HG03280 (cell line): ENCODE results near the gene DOCK1.

Experiments used
- ATAC-seq: cut with Tn5 transposase; IDR thresholded peaks from one replicate; pipeline ENCODE4 v1.9.1; 2021; ENCODE audit warnings: mild to moderate bottlenecking, moderate library complexity; ENCODE audit not compliant: unreplicated experiment

DOCK1 gene

DNA sequence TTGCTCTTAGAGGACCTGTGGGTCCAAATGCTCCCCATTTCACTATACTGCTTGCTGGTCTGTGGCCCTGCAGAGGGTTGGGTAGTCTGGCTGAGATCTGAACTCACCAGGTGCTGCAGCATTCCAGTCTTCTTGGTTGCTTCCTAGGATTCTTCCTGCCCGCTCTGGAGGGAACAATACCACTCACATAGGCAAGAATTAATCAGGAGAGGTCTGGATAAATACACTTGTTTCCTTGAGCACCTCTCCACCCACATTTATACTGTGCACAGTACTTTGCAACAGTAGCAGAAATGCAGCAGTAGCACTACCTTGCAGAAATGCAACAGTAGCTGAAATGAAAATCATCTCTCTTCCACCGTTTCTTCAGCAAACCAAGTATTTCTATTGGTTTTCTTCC is 165.9 kb downstream of the DOCK1 start:
- no peak for ATAC-seq

DNA sequence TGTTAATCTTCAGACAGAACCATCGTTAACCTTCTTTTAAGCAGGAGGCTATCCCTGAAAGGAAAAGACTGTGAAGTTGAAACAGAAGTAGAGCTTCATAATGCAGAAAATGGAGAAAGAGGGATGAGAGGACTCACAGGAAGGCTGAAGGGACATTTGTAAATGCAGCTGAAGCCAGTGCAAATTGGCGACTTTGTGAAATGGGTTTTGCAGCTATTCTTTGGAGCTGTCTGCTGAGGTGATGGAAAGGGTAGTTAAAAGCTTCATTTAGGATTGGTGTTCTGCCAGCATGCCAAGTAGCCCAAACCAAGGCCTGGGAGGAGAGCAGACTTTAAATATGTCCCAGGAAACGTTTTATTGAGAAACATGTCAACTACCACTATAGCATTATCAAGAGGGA is 168.4 kb downstream of the DOCK1 start:
- no peak for ATAC-seq

DNA sequence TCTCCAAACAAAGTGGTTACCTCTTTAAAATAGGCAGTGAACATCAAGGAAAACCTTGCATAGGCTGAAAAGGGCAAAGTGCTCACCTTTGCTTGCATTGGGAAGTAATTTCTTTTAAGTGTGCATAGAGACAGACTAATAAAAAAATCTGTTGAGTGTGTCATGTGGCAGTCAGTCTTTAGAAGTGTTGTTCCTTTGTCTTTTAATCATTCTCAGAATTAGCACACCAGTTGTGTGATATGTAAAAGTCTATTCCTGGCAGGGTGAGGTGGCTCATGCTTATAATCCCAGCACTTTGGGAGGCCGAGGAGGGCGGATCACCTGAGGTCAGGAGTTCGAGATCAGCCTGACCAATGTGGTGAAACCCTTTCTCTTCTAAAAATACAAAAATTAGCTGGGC is 174.2 kb downstream of the DOCK1 start:
- no peak for ATAC-seq

DNA sequence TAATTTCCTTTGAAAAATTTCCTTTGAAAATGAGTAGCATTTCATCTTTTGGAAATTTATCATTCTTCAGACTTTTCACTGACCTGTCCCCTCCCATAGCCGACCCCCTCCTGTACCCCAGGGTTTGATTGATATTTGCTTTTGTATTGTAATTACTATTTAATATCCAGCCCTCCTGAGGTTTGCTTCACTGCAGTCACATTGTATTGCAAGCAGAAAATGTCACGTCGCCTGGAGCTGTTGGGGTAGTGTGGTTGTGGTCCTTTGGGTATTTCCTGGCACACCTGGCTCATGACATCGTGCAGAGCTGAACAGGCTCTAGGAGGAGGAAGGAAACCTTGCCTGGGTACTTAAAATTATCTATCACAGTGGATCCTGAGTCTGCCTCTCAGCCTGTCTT is 175.1 kb downstream of the DOCK1 start:
- no peak for ATAC-seq

DNA sequence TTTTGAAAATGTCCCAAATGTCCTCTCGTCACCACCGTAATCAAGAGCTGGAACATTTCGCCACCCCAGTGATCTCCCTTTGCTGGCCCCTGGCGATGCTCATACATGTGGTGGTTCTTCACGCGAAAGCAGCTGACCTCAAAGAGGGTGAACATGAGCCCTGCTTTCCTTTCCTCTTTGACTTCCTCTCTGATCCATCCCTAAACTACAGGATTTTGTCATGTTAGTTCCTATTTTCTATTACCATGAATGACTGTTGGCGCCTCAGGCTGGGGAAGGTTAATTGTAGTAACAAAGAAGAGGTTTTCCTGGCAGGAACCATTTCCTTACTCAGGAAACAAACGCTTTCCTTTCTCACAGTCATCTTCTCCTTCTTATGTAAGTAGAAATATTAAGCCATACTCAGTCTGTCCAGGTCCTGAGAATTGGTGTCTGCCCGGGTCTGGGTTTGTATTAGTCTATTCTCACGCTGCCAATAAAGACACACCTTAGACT is 176.7 kb downstream of the DOCK1 start:
- ATAC-seq: no peak

DNA sequence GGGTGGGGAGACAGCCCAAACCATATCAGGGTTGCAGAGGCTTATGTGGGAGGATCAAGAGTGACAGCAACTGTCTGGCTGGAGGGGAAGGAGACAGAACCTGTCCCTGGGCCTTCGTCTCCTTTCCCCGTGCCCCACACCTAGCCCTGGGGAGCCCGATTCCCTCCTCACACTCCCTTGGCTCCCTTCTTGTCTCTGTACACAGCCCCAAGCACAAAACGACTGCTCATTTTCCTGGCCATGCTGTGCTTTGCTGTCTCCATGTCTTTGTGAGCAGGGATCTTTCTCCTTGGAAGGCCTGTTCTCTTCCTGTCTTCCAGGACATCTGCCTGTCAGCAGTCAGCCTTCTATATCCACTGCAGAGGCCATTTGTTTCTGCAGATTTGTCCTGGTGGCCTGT is 177.4 kb downstream of the DOCK1 start:
- no peak for ATAC-seq

DNA sequence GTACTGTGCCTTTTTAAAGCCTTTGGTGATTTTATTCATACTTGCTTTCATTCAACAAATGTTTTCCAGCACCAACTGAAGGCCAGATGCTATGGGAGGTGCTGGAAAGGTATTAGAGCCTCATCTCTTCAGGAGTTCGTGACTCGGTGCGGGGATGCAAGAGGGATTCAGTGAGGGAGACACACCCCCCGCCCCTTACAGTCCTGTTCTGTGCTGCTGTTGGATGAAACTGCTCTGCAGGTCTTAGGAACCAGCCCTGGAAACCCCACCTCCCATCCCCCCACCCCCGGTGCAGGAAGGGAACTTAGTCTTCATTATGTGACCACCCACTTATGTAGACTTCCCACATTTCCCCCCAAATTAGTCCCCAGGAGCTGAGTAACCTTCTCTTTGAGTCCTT is 180.7 kb downstream of the DOCK1 start:
- no peak for ATAC-seq

DNA sequence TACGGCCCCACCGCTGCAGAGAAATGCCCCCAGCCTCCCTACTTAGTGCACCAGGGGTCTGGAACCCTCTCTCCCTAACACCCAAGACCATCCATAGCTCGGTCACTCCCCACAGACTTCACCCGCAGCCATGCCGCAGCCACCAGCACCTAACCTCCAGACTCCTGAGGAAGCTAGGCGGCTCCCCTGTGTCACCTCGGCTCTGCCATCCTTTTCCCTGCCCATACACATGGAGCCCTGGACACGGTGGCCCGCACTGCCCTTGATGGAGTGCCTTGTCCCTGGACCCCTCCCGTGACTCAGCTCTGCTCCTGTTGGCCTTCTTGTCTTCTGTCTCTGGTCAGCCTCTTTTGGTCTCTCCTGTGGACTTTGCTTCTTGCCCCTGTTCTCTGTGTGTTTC is 183.7 kb downstream of the DOCK1 start:
- ATAC-seq: no peak

DNA sequence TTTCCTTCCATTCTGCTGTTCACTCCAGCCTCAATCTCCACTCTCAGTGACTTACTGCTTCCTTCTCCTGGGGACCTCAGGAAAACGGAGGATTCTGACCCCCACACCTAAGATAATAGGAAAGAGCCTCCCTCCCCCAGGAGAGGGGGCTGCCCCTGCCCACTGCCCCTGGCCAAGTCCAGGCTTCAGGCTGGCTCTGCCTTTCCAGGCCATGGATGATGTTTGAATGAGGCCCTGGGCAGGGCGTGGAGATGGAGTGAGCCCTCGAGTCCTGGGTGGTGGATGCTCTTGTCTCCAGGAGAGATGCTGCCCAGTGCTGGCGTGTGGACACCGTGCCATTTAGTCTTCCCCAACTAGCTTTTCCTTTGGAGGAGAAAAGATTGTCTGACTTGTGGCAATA is 184.2 kb downstream of the DOCK1 start:
- ATAC-seq: no peak

DNA sequence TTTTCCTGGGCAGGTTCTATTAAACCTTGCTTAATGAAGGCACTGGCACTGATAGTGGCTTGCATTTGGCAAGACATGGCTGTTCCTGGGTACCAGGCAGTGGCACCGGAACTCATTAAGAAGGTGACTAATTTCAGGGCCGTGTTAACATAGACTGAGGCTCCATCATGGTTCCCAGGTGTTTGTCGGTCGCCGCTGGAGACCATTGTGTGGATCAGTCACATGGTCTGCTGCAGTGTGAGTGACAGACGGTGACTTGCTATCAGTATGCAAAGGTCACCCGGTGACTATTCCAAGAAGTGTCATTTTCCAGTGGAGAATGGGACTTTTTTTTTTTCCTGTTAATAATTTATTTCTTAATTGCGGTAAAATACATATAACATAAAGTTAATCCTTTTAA is 184.9 kb downstream of the DOCK1 start:
- ATAC-seq: no peak

DNA sequence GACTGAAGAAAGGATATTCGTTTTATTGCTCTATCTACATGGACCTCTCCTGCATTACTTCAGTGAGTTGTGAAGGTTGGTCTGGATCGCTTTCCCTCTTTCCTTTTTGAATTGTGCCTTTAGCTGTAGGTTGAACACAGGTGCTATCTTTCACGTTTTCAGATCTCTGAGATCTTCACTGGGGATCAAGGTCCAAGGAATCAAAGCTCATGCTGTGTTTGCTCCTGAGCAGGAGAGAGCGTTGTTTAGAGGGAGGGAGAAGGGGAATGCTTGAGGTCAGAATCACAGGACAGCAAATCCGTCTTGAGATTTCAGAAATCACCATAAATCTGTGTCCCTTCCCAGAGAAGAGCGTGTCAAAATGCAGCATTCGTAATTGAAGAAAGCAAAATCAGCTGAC is 186.1 kb downstream of the DOCK1 start:
- no peak for ATAC-seq

DNA sequence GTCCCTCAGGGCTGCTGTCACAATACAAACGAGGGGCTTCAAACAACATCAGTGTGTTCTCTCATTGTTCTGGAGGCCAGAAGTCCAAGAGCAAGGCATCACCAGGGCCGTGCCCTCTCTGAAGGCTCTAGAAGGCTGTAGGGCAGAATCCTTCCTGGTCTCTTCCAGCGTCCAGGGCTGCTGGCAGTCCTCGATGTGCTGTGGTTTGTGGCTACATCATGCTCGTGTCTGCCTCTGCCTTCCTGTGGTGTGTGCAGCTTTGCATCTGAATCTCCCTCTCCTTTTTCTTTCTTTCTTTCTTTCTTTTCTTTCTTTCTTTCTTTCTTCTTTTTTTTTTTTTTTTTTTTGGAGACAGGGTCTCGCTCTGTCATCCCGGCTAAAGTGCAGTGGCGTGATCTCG is 187.7 kb downstream of the DOCK1 start:
- no peak for ATAC-seq

DNA sequence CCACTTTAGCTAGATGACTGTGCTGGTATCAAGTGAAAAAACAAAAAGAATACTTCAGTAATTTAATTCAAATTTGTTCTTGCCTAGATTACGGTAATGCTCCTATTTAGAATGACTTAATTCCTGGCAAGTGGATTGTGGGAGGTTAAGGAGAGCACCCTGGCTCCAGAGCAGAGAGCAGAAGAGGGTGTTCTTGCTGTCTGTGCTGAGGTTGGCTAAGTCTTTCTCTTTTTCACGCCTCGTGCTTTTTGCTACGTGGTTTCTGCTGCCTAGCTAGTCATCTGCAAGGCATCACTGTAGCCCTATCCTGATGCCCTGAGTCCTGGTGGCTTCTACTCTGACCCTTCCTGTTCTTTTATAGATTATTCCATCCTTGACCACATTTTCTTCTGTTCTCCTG is 189.8 kb downstream of the DOCK1 start:
- no peak for ATAC-seq

DNA sequence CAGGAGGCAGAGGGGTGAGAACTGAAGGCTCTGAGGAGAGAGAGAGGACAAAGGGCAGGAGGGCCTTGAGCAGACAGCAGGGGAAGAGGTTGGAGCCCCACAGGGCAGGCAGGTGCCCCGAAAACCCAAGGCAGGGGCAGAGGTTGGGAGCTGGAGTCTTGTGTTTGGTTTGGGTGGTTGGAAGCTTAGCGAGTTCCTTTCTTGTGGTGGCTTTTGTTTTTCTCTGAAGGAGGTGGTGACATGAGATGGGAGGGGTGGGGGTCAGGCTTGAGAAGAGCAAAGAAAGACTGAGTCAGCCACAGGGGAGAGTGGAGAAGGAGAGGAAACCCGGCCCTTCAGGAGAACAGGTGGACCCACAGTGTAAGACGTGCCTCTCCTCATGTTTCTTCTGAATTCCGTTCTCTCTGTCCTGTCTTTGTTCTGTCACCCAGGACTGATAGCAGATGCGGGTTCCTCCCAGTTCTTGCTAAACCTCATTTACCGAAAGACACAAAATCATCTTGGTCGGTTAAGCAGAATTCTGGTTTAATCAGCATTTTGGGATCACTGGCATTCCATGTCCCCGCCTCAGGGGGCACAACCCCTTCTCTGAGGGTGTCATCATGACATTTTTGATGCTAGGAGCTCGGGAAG is 195.9 kb downstream of the DOCK1 start:
- no peak for ATAC-seq

DNA sequence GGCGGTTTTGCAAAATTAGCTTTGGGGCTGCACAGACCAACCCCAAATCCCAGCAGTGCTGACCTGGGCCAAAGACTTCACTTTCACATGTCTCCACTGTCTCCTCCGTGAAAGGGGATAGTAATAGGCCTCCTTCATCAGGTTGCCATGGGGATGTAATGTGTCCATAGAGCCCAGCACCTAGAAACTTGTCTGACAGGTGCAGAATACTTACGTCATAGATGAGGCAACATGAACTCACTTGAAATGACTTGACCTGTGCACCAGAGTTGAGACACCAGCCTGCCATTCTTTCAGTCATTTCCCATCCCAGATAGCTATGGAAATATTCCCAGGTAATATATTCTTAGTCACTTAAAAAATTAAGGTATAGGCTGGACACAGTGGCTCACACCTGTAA is 196.9 kb downstream of the DOCK1 start:
- ATAC-seq: no peak

DNA sequence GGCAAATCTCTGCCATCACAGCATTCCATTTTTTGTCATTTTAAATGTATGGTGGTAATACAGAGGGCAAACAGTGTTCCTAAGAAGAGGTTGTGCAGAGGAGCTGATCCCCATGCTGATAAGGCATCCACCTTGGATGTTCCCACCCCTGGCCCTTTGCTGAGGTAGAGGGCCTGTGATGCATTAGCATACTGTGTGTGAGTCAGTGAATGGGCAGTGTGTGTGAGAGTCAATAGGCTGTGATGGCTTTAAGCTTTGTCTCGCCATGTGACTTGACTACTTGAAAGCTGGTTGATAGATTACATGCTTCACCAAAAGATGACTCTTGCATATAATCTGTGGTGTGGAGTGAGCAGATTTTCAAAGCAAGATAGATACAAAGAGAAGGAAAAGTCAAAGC is 209.9 kb downstream of the DOCK1 start:
- ATAC-seq: no peak

DNA sequence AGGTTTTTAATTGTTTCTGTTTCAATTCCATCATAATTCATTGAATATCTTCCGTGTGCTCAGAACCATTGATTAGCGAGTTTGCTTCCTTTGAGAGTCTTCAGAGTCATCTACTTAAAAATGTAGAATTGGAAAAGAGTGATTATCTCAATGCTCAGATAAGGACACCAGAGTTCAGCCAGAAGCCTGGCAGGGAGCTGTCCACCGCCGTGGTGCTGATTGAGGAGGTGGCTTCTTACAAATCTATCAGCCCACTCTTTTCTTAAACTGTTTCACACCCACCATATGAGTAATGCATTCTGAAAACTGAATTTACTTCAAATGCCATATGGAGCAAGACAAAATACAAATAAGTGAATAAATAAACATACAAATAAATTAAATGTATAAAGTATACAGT is 211.9 kb downstream of the DOCK1 start:
- no peak for ATAC-seq

DNA sequence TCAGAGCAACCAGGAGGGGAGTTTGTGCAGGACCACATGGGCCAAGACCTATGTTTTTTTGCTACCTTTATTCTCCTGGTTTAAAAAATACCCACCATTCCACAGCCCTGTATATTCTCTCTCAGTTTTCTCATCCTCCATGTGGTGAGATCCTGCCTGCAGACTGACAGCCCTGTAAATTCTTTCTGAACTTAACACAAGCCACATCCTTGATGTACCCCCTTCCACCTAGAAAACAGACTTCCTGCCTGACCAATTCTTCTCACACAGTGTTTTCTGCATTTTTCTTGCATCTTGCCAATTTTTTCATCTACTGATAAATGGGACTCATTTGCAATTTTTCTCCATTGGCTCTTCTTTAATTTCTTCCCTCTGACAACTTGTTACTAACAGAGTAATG is 212.8 kb downstream of the DOCK1 start:
- no peak for ATAC-seq

DNA sequence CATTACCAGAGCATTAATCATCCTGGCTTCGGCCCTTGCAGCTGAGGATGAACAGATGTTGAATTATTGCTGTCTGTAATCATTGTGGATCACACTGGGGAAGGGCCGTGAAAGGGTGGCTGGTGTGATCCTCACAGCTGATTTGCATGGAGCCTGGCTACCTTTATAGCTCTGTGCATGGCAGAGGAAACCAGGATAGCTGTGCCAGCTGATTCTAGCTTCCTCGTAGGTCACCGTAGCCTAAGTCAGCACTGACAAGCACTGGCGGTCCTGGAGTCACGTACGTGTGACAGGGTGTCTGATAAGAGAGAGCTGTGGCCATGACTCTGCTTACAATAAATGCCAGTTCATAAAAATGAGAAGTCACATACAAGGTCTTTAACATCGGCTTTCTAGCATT is 214.7 kb downstream of the DOCK1 start:
- ATAC-seq: no peak

DNA sequence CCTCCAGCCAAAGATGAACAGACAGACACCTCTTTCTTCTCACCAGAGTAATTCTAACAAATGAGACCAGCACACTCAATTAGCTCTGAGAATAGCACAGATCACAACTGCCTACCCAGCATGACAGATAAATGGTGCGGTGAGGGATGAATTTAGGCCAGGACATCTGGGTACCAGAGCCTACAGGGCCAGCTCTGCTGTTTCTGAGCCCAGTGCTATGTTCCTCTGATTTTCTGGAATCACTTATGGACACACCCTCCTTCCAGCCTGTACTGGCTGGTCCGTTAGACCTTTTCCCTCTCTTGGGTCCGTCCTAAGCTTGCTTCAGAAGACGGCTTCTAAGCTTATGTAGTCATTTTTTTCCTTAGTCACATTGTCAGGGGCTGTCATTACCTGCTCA is 217.6 kb downstream of the DOCK1 start:
- ATAC-seq: no peak

DNA sequence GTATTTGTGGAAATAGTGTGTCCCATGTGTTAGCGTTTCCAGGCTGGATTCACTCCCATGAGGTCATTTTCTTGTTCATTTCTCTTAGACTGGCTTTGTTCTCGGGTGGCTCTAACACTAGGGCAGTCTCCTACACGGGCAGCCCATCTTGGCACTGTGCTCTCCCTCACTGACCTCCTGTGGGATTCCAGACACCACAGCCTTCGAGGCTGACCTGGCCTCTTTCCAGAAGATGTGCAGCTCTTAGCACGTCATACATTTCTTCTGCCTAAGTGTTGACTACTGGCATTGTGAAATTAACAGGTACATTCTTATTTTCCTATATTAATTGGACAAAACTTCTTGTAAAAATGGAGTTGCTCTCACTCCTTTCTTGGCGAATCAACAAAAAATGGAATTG is 218.4 kb downstream of the DOCK1 start:
- no peak for ATAC-seq

DNA sequence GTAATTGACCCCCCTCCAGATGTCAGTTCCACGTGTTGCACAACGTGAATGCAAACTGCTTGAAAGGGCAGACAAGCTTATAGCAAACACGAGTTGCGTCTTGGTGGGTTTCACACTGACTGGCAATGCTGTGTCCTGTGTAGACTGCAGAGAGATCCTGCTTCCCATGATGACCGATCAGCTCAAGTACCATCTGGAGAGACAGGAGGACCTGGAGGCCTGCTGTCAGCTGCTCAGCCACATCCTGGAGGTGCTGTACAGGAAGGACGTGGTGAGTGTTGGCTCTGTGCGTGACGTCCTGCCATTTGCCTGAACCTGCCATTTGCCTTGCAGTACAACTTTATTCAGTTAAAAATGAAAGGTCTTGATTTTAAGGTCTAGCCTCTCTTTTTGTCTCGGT is 220.1 kb downstream of the DOCK1 start:
- ATAC-seq: no peak

DNA sequence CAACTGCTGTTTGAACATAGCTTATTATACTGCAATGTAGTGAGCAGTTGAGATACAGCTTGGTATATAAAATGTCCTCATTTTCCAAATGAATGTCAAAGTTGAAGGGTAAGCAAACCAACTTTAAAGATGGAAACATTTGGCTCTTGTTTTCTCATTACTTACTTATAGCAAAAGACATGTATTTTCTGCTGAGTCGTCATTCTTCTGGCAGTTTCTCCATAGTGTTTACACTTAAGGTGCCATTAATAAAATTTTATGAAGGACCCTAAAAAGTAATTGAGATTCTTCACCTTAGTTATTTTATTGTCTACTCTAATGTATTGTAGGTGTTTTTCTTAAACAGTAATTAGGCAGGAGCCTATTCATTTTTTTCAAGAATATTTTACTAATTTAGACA is 222.6 kb downstream of the DOCK1 start:
- ATAC-seq: no peak

DNA sequence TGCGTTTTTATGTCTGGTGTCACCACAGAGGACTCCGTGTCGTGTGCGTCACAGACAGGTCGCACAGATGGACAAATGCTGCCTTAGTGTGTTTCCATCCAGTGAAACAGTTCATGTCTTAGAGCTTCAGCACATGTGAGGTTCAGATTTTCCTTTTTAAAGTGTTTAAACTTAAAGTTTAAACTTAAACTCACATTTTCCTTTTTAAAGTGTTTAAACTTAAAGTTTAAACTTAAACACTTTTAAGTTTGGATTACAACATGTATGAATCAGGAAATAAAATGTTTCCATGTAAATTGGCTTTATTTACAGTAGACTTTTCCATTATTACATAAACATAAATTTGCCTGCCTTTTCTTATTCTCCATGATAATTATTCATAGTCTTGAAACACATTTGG is 223.9 kb downstream of the DOCK1 start:
- ATAC-seq: no peak
